GM12878 (cell line): ENCODE data around the gene SPATC1L. TPM values are rescaled to one million over a fixed set of nuclear protein-coding genes. Genes with fewer than 3 reads are reported as not detected.

Experiments
- ATAC-seq: fragments of 200-7000 bp; cut with Tn5 transposase; 3 replicates; pipeline ENCODE4 v1.9.1; 2020; ENCODE audit warnings: mild to moderate bottlenecking, moderate library complexity
- BruUV-seq: library from RNA; stranded (reverse); fragments of 400-500 nt; replicated peaks from 2 replicates; lab custom pipeline; 2021; lab: Mats Ljungman, UMichigan
- CTCF ChIA-PET: fragments of 300-600 bp; sonication (Branson Sonifier 250); formaldehyde crosslinking; extraction: SDS; loops from one replicate; lab custom pipeline; 2021; ENCODE audit warnings: inconsistent platforms; lab: Yijun Ruan, JAX
- POLR2A ChIA-PET: fragments of 350-600 bp; formaldehyde crosslinking; extraction: SDS; loops from one replicate; lab custom pipeline; 2021; ENCODE audit warnings: inconsistent platforms; lab: Charles Lee
- RAD21 ChIA-PET: fragments of 300-600 bp; sonication (Branson Sonifier 250); formaldehyde crosslinking; loops from one replicate; lab custom pipeline; 2023; ENCODE audit warnings: antibody characterized with exemption; ENCODE audit not compliant: unreplicated experiment; lab: Charles Lee
- SMC1A ChIA-PET: fragments of 300-600 bp; sonication (Branson Sonifier 250); formaldehyde crosslinking; loops from one replicate; lab custom pipeline; 2023; ENCODE audit not compliant: unreplicated experiment, uncharacterized antibody; lab: Charles Lee
- DNase-seq: peaks from one replicate; pipeline ENCODE4 v3.0.0-alpha.2; 2011; ENCODE audit warnings: low read depth, low spot score
- FAIRE-seq: peaks from 3 replicates; lab custom pipeline; 2011; peaks lifted over from hg19 to GRCh38; lab: Jason Lieb, UNC
- H2AFZ ChIP-seq: 2 replicates; pipeline ENCODE4 v1.6.0; 2011; ENCODE audit warnings: low read depth, low read length, control low read depth; ENCODE audit not compliant: control insufficient read depth
- H3K27ac ChIP-seq: 2 replicates; pipeline ENCODE4 v1.5.1; 2011; ENCODE audit warnings: control low read depth; ENCODE audit not compliant: control insufficient read depth, insufficient read depth
- H3K27me3 ChIP-seq, 2 experiments: replicated peaks in 1 of 2; 2 replicates each; pipeline versions ENCODE4 v1.6.0 to v1.6.1; 2011; ENCODE audit warnings: low read length in 1 of 2; ENCODE audit not compliant: control insufficient read depth in 2 of 2, insufficient read depth in 2 of 2
- H3K36me3 ChIP-seq, 2 experiments: 2 replicates each; pipeline ENCODE4 v1.5.1; 2011; ENCODE audit warnings: low read length in 1 of 2; ENCODE audit not compliant: control insufficient read depth in 2 of 2, insufficient read depth in 2 of 2
- H3K4me1 ChIP-seq: 2 replicates; pipeline ENCODE4 v1.6.1; 2011; ENCODE audit warnings: mild to moderate bottlenecking, low read length, moderate library complexity, mixed read lengths; ENCODE audit not compliant: control insufficient read depth, insufficient read depth
- H3K4me2 ChIP-seq: 2 replicates; pipeline ENCODE4 v1.6.0; 2011; ENCODE audit warnings: control low read depth; ENCODE audit not compliant: control insufficient read depth, insufficient read depth
- H3K4me3 ChIP-seq: fragments of 200-600 bp; sonication (generic); 2 replicates; pipeline ENCODE4 v1.5.1; 2016
- H3K79me2 ChIP-seq: 2 replicates; pipeline ENCODE4 v1.6.0; 2011; ENCODE audit warnings: low read length; ENCODE audit not compliant: control insufficient read depth, insufficient read depth
- H3K9ac ChIP-seq: 2 replicates; pipeline ENCODE4 v1.8.0; 2011; ENCODE audit warnings: low read length, control low read depth, mixed read lengths; ENCODE audit not compliant: control insufficient read depth, insufficient read depth
- H3K9me3 ChIP-seq: replicated peaks from 3 replicates; pipeline ENCODE4 v1.5.1; 2011; ENCODE audit warnings: mild to moderate bottlenecking, low read length; ENCODE audit not compliant: control insufficient read depth, insufficient read depth
- H4K20me1 ChIP-seq: 2 replicates; pipeline ENCODE4 v1.6.0; 2011; ENCODE audit not compliant: control insufficient read depth, insufficient read depth
- CBFB ChIP-seq: IDR thresholded peaks from 2 replicates; pipeline ENCODE4 v1.6.1; 2016; ENCODE audit warnings: antibody characterized with exemption, low read depth
- EED ChIP-seq: sonication (generic); IDR thresholded peaks from 2 replicates; pipeline ENCODE4 v1.6.1; 2016; ENCODE audit warnings: antibody characterized with exemption, low read depth
- EZH2 ChIP-seq: IDR thresholded peaks from 2 replicates; pipeline ENCODE4 v1.6.1; 2012; ENCODE audit warnings: low read depth, mild to moderate bottlenecking, control low read depth, inconsistent platforms, low read length, borderline replicate concordance; ENCODE audit not compliant: control insufficient read depth
- MTA3 ChIP-seq: IDR thresholded peaks from 2 replicates; pipeline ENCODE4 v1.6.1; 2012; ENCODE audit warnings: low read length, inconsistent platforms, borderline replicate concordance
- PML ChIP-seq: IDR thresholded peaks from 2 replicates; pipeline ENCODE4 v1.6.1; 2012; ENCODE audit warnings: low read length, inconsistent platforms
- RBBP5 ChIP-seq: fragments of 200-600 bp; sonication (generic); conservative IDR thresholded peaks from 2 replicates; pipeline ENCODE4 v1.6.1; 2016
- STAT1 ChIP-seq: fragments of 450-650 bp; conservative IDR thresholded peaks from 2 replicates; pipeline ENCODE4 v1.6.1; 2014; ENCODE audit warnings: antibody characterized with exemption, mild to moderate bottlenecking
- WGBS: methylation state at CpG from one replicate; pipeline ENCODE4 v1.1.6; 2016; ENCODE audit warnings: low lambda C conversion rate; ENCODE audit not compliant: insufficient replicate concordance, insufficient coverage; ENCODE audit errors: missing lambda C conversion rate; 5-methylcytosine and 5-hydroxymethylcytosine counted together
- in situ Hi-C: fragments of 300-500 bp; cut with MboI; formaldehyde crosslinking; loops from 9 replicates; pipeline ENCODE4 v1.14.3; 2018; ENCODE audit warnings: mixed read lengths
- intact Hi-C: fragments of 100-400 bp; cut with micrococcal nuclease; formaldehyde crosslinking; loops from one replicate; pipeline ENCODE4 v1.14.2; 2022; ENCODE audit not compliant: unreplicated experiment
- polyA plus RNA-seq, 11 experiments: library from polyadenylated mRNA; depleted of rRNA in 4 of 11; unstranded in 6 of 11; stranded (reverse) in 5 of 11; fragments of >200 nt; fragmentation: Nextera tagmentation in 4 of 11; fragmentation: Illumina TruSeq in 1 of 11; extraction: Ambion mirVana in 4 of 11; extraction: Trizol in 1 of 11; gene quantifications; 1 replicate in 1 of 11; 2 replicates in 10 of 11; pipeline versions ENCODE4 v1.2.1 to v1.2.3, GENCODE V29; 2011 to 2016; ENCODE audit warnings: inconsistent platforms in 2 of 11, missing spikeins in 2 of 11, low read depth in 1 of 11
- total RNA-seq, 4 experiments: library from RNA; depleted of rRNA in 3 of 4; stranded (reverse); fragments of >200 nt in 3 of 4; fragmentation: Illumina TruSeq in 1 of 4; extraction: Trizol in 1 of 4; gene quantifications; 2 replicates each; pipeline versions ENCODE4 v1.2.1 to v1.2.3, GENCODE V29; 2013 to 2021
- TF ChIP-seq, protein P1 (sequence below): fragments of 450-650 bp; formaldehyde crosslinking; IDR thresholded peaks from 2 replicates; pipeline ENCODE4 v1.5.0; 2022; ENCODE audit warnings: mild to moderate bottlenecking, missing genetic modification characterization
- TF ChIP-seq, protein P2 (sequence below): fragments of 150-350 bp; IDR thresholded peaks from 2 replicates; pipeline ENCODE4 v1.6.1; 2016; ENCODE audit warnings: low read depth, low read length
- TF ChIP-seq, protein P3 (sequence below): IDR thresholded peaks from 2 replicates; pipeline ENCODE4 v1.6.1; 2012; ENCODE audit warnings: improper control_type of control experiment, low read depth, low read length; ENCODE audit not compliant: insufficient replicate concordance
- TF ChIP-seq, protein P4 (sequence below): fragments of 450-650 bp; IDR thresholded peaks from 2 replicates; pipeline ENCODE4 v1.6.1; 2016; ENCODE audit warnings: mild to moderate bottlenecking

Gene SPATC1L
- total and polyA plus RNA-seq, 10 of the 15 experiments (the other 5 are each of a cell fraction or from before 2014, with no cell fraction given): 1.4 to 16.0 (median 7.0) TPM; not detected in 2

DNA sequence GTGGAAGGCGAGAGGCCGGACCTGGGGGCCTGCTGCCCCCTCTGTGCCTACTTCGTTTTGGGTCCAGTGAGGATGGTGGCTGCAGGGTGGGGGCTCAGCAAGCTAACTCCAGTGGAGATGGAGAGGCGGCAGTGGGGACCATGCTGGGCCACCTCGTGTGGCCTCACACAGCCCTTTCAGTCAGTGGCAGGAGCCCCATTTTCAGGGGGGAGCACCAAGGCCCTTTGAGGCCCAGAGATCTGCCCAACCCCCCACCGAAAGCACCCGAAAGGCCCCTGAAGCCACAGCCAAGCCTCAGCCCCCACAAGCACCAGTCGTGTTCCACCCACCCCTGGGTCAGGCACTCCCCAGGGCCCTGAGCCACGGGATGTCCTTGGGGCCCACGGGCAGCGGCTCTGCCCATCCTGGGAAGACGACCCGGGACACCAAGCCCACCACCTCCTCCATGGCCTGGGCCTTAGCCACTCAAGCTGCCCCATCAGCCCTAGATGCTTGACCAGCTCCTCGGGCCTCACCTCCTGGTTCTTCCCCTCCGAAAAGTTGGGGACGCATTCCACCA, 29.2 kb downstream of the SPATC1L start:
- ChIA-PET SMC1A (no interaction called here), CTCF (no interaction called here), RAD21 (no interaction called here), POLR2A (no interaction called here)
- no peak overlapping the region for H3K4me2 ChIP-seq
- WGBS: 38% methylated on average over 16 of the region's 16 CpGs
- ATAC-seq (no peak), FAIRE-seq (no peak), DNase-seq (no peak)
- no peaks in the 10 kb centered on the region for H3K27me3 ChIP-seq
- no TSS peak for BruUV-seq
- intact Hi-C loops (no loop called here), in situ Hi-C loops (no loop called here)
- H2AFZ ChIP-seq: no peak overlapping the region
- no peak overlapping the region for H3K9ac ChIP-seq
- no peak overlapping the region for H3K27ac ChIP-seq
- no peaks in the 10 kb centered on the region for H3K36me3 ChIP-seq
- H3K9me3 ChIP-seq: no peaks in the 10 kb centered on the region
- H3K79me2 ChIP-seq: no peaks in the 10 kb centered on the region
- no peak overlapping the region for H3K4me3 ChIP-seq
- H3K4me1 ChIP-seq: no peaks in the 10 kb centered on the region
- H4K20me1 ChIP-seq: no peaks in the 10 kb centered on the region
- no peak for TF ChIP-seq EED
- TF ChIP-seq, protein P1, sequence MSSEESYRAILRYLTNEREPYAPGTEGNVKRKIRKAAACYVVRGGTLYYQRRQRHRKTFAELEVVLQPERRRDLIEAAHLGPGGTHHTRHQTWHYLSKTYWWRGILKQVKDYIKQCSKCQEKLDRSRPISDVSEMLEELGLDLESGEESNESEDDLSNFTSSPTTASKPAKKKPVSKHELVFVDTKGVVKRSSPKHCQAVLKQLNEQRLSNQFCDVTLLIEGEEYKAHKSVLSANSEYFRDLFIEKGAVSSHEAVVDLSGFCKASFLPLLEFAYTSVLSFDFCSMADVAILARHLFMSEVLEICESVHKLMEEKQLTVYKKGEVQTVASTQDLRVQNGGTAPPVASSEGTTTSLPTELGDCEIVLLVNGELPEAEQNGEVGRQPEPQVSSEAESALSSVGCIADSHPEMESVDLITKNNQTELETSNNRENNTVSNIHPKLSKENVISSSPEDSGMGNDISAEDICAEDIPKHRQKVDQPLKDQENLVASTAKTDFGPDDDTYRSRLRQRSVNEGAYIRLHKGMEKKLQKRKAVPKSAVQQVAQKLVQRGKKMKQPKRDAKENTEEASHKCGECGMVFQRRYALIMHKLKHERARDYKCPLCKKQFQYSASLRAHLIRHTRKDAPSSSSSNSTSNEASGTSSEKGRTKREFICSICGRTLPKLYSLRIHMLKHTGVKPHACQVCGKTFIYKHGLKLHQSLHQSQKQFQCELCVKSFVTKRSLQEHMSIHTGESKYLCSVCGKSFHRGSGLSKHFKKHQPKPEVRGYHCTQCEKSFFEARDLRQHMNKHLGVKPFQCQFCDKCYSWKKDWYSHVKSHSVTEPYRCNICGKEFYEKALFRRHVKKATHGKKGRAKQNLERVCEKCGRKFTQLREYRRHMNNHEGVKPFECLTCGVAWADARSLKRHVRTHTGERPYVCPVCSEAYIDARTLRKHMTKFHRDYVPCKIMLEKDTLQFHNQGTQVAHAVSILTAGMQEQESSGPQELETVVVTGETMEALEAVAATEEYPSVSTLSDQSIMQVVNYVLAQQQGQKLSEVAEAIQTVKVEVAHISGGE: no peak
- TF ChIP-seq RBBP5: no peak
- no peak for TF ChIP-seq EZH2
- no peak for TF ChIP-seq PML
- TF ChIP-seq, protein P2, sequence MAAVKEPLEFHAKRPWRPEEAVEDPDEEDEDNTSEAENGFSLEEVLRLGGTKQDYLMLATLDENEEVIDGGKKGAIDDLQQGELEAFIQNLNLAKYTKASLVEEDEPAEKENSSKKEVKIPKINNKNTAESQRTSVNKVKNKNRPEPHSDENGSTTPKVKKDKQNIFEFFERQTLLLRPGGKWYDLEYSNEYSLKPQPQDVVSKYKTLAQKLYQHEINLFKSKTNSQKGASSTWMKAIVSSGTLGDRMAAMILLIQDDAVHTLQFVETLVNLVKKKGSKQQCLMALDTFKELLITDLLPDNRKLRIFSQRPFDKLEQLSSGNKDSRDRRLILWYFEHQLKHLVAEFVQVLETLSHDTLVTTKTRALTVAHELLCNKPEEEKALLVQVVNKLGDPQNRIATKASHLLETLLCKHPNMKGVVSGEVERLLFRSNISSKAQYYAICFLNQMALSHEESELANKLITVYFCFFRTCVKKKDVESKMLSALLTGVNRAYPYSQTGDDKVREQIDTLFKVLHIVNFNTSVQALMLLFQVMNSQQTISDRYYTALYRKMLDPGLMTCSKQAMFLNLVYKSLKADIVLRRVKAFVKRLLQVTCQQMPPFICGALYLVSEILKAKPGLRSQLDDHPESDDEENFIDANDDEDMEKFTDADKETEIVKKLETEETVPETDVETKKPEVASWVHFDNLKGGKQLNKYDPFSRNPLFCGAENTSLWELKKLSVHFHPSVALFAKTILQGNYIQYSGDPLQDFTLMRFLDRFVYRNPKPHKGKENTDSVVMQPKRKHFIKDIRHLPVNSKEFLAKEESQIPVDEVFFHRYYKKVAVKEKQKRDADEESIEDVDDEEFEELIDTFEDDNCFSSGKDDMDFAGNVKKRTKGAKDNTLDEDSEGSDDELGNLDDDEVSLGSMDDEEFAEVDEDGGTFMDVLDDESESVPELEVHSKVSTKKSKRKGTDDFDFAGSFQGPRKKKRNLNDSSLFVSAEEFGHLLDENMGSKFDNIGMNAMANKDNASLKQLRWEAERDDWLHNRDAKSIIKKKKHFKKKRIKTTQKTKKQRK: no peak
- TF ChIP-seq, protein P3, sequence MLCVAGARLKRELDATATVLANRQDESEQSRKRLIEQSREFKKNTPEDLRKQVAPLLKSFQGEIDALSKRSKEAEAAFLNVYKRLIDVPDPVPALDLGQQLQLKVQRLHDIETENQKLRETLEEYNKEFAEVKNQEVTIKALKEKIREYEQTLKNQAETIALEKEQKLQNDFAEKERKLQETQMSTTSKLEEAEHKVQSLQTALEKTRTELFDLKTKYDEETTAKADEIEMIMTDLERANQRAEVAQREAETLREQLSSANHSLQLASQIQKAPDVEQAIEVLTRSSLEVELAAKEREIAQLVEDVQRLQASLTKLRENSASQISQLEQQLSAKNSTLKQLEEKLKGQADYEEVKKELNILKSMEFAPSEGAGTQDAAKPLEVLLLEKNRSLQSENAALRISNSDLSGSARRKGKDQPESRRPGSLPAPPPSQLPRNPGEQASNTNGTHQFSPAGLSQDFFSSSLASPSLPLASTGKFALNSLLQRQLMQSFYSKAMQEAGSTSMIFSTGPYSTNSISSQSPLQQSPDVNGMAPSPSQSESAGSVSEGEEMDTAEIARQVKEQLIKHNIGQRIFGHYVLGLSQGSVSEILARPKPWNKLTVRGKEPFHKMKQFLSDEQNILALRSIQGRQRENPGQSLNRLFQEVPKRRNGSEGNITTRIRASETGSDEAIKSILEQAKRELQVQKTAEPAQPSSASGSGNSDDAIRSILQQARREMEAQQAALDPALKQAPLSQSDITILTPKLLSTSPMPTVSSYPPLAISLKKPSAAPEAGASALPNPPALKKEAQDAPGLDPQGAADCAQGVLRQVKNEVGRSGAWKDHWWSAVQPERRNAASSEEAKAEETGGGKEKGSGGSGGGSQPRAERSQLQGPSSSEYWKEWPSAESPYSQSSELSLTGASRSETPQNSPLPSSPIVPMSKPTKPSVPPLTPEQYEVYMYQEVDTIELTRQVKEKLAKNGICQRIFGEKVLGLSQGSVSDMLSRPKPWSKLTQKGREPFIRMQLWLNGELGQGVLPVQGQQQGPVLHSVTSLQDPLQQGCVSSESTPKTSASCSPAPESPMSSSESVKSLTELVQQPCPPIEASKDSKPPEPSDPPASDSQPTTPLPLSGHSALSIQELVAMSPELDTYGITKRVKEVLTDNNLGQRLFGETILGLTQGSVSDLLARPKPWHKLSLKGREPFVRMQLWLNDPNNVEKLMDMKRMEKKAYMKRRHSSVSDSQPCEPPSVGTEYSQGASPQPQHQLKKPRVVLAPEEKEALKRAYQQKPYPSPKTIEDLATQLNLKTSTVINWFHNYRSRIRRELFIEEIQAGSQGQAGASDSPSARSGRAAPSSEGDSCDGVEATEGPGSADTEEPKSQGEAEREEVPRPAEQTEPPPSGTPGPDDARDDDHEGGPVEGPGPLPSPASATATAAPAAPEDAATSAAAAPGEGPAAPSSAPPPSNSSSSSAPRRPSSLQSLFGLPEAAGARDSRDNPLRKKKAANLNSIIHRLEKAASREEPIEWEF: no peak
- no peak for TF ChIP-seq STAT1
- TF ChIP-seq, protein P4, sequence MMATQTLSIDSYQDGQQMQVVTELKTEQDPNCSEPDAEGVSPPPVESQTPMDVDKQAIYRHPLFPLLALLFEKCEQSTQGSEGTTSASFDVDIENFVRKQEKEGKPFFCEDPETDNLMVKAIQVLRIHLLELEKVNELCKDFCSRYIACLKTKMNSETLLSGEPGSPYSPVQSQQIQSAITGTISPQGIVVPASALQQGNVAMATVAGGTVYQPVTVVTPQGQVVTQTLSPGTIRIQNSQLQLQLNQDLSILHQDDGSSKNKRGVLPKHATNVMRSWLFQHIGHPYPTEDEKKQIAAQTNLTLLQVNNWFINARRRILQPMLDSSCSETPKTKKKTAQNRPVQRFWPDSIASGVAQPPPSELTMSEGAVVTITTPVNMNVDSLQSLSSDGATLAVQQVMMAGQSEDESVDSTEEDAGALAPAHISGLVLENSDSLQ: no peak
- TF ChIP-seq MTA3: no peak
- no peak for TF ChIP-seq CBFB
